ENCODE data around the gene BPIFB4.
"Not testable (repeated sequence)": the region's sequence is repeated elsewhere in the genome, so short reads cannot be mapped to it uniquely, and the experiment has no call there.

Gene BPIFB4

GRCh38 chr20:33115501-33115900 is 36.1 kb downstream of the BPIFB4 start:
- in situ Hi-C loops (cut with MboI; ENCODE audit: low sequenced_read_pairs) = not testable (repeated sequence)

- in situ Hi-C loops (cut with MboI; ENCODE audit: low sequenced_read_pairs) = no loop called here
Observed at GRCh38 chr20:33119725-33120720, 40.6 kb downstream of the BPIFB4 start.

GRCh38 chr20:33120934-33121333 is 41.5 kb downstream of the BPIFB4 start:
- in situ Hi-C loops (cut with MboI; ENCODE audit: low sequenced_read_pairs) = no loop called here

- in situ Hi-C loops (cut with MboI; ENCODE audit: low sequenced_read_pairs) = not testable (repeated sequence)
Observed at GRCh38 chr20:33122297-33122696, 42.9 kb downstream of the BPIFB4 start.

GRCh38 chr20:33124261-33124660 is 44.8 kb downstream of the BPIFB4 start:
- in situ Hi-C loops (cut with MboI; ENCODE audit: low sequenced_read_pairs) = no loop called here

- in situ Hi-C loops (cut with MboI; ENCODE audit: low sequenced_read_pairs) = loop anchor here (25.0 kb wide), 1 partner anchor 112 kb away; the partner anchor contains the start of gene BPIFA1
Observed at GRCh38 chr20:33124994-33125393, 45.6 kb downstream of the BPIFB4 start.

- in situ Hi-C loops (cut with MboI; ENCODE audit: low sequenced_read_pairs) = loop anchor here (25.0 kb wide), 1 partner anchor 111 kb away; the partner anchor contains the start of gene BPIFA1
Observed at GRCh38 chr20:33125983-33126382, 46.5 kb downstream of the BPIFB4 start.

GRCh38 chr20:33127422-33128097 is 48.1 kb downstream of the BPIFB4 start:
- in situ Hi-C loops (cut with MboI; ENCODE audit: low sequenced_read_pairs) = loop anchor here (25.0 kb wide), 1 partner anchor 110 kb away; the partner anchor contains the start of gene BPIFA1

GRCh38 chr20:33130568-33131061 is 51.2 kb downstream of the BPIFB4 start:
- in situ Hi-C loops (cut with MboI; ENCODE audit: low sequenced_read_pairs) = loop anchor here (25.0 kb wide), 1 partner anchor 107 kb away; the partner anchor contains the start of gene BPIFA1

- in situ Hi-C loops (cut with MboI; ENCODE audit: low sequenced_read_pairs) = loop anchor here (25.0 kb wide), 1 partner anchor 105 kb away; the partner anchor contains the start of gene BPIFA1
Observed at GRCh38 chr20:33131949-33132473, 52.6 kb downstream of the BPIFB4 start.

GRCh38 chr20:33132513-33133372 is 53.3 kb downstream of the BPIFB4 start:
- in situ Hi-C loops (cut with MboI; ENCODE audit: low sequenced_read_pairs) = loop anchor here (25.0 kb wide), 1 partner anchor 105 kb away; the partner anchor contains the start of gene BPIFA1

- in situ Hi-C loops (cut with MboI; ENCODE audit: low sequenced_read_pairs) = loop anchor here (25.0 kb wide), 1 partner anchor 104 kb away; the partner anchor contains the start of gene BPIFA1
Observed at GRCh38 chr20:33133373-33133941, 54.0 kb downstream of the BPIFB4 start.

GRCh38 chr20:33137195-33137594 is 57.8 kb downstream of the BPIFB4 start:
- in situ Hi-C loops (cut with MboI; ENCODE audit: low sequenced_read_pairs) = loop anchor here (25.0 kb wide), 1 partner anchor 100 kb away; the partner anchor contains the start of gene BPIFA1

- in situ Hi-C loops (cut with MboI; ENCODE audit: low sequenced_read_pairs) = loop anchor here (25.0 kb wide), 1 partner anchor 98 kb away; the partner anchor contains the start of gene BPIFA1
Observed at GRCh38 chr20:33139467-33139866, 60.0 kb downstream of the BPIFB4 start.

GRCh38 chr20:33145521-33145920 is 66.1 kb downstream of the BPIFB4 start:
- in situ Hi-C loops (cut with MboI; ENCODE audit: low sequenced_read_pairs) = loop anchor here (25.0 kb wide), 1 partner anchor 92 kb away; the partner anchor contains the start of gene BPIFA1

- in situ Hi-C loops (cut with MboI; ENCODE audit: low sequenced_read_pairs) = loop anchor here (25.0 kb wide), 1 partner anchor 90 kb away; the partner anchor contains the start of gene BPIFA1
Observed at GRCh38 chr20:33147299-33147698, 67.9 kb downstream of the BPIFB4 start.

GRCh38 chr20:33148040-33148439 is 68.6 kb downstream of the BPIFB4 start:
- in situ Hi-C loops (cut with MboI; ENCODE audit: low sequenced_read_pairs) = loop anchor here (25.0 kb wide), 1 partner anchor 89 kb away; the partner anchor contains the start of gene BPIFA1

GRCh38 chr20:33154252-33154651 is 74.8 kb downstream of the BPIFB4 start:
- in situ Hi-C loops (cut with MboI; ENCODE audit: low sequenced_read_pairs) = no loop called here

All from HL-60/S4 treated with retinoic acid at 250 ng/mL for 4 days and 3 days (cell line).